Measurements from ENCODE around the gene C11orf52.

- TF ChIP-seq POLR2A (IDR thresholded peaks at IDR 0.05; ENCODE audit: low read depth, low read length) (no peak), CTCF (conservative IDR thresholded peaks at IDR 0.05; ENCODE audit: low read depth, low read length) (no peak), CEBPB (IDR thresholded peaks at IDR 0.05; ENCODE audit: low read depth, low read length) (peak; percentile 1; the same call in 1 of the 2 replicates), SMC3 (IDR thresholded peaks at IDR 0.05; ENCODE audit: low read depth, low read length) (peak; percentile 16; the same call in 1 of the 2 replicates)
Observed at GRCh38 chr11:111944651-111945051, 25.9 kb downstream of the C11orf52 start.
